H9 (cell line): Measurements from ENCODE around the gene PON1. TPM values are rescaled to one million over a fixed set of nuclear protein-coding genes. Genes with fewer than 3 reads are reported as not detected.

Experiments used
- DNase-seq: peaks from one replicate; pipeline ENCODE4 v3.0.0-alpha.2; 2017
- H2AFZ ChIP-seq: one replicate; pipeline ENCODE4 v1.6.1; 2013; ENCODE audit warnings: mild to moderate bottlenecking, low read length, control low read depth, moderate library complexity
- H2AK5ac ChIP-seq: 2 replicates; pipeline ENCODE4 v1.6.1; 2013; ENCODE audit warnings: low read length, control low read depth, mixed read lengths; ENCODE audit not compliant: insufficient read length
- H2BK120ac ChIP-seq: one replicate; pipeline ENCODE4 v1.6.1; 2013; ENCODE audit warnings: low read depth, mild to moderate bottlenecking, low read length, control low read depth, inconsistent platforms; ENCODE audit not compliant: poor library complexity, severe bottlenecking
- H2BK12ac ChIP-seq: 2 replicates; pipeline ENCODE4 v1.6.1; 2013; ENCODE audit warnings: low read length, control low read depth, mixed read lengths, low read depth; ENCODE audit not compliant: insufficient read length
- H2BK15ac ChIP-seq: 2 replicates; pipeline ENCODE4 v1.6.1; 2013; ENCODE audit warnings: low read depth, low read length, control low read depth
- H2BK20ac ChIP-seq: one replicate; pipeline ENCODE4 v1.6.1; 2013; ENCODE audit warnings: low read depth, mild to moderate bottlenecking, low read length, control low read depth, inconsistent platforms; ENCODE audit not compliant: poor library complexity, severe bottlenecking
- H2BK5ac ChIP-seq: 2 replicates; pipeline ENCODE4 v1.6.1; 2013; ENCODE audit warnings: low read length, control low read depth, mixed read lengths; ENCODE audit not compliant: insufficient read length
- H3K14ac ChIP-seq: 2 replicates; pipeline ENCODE4 v1.6.1; 2013; ENCODE audit warnings: low read length, control low read depth; ENCODE audit not compliant: insufficient read depth
- H3K18ac ChIP-seq: 2 replicates; pipeline ENCODE4 v1.6.1; 2013; ENCODE audit warnings: low read depth, mild to moderate bottlenecking, mixed read lengths, low read length, control low read depth; ENCODE audit not compliant: insufficient read length
- H3K23ac ChIP-seq: 2 replicates; pipeline ENCODE4 v1.6.1; 2013; ENCODE audit warnings: low read length, control low read depth, mixed read lengths, low read depth; ENCODE audit not compliant: insufficient read length
- H3K23me2 ChIP-seq: 2 replicates; pipeline ENCODE4 v1.6.1; 2013; ENCODE audit warnings: low read depth, mild to moderate bottlenecking, mixed read lengths, low read length, control low read depth; ENCODE audit not compliant: insufficient read length, poor library complexity, severe bottlenecking
- H3K27ac ChIP-seq: 2 replicates; pipeline ENCODE4 v1.5.1; 2013; ENCODE audit warnings: low read length, control low read depth, mixed read lengths, low read depth; ENCODE audit not compliant: insufficient read length
- H3K27me3 ChIP-seq: 2 replicates; pipeline ENCODE4 v1.6.1; 2013; ENCODE audit warnings: low read length, control low read depth, inconsistent platforms; ENCODE audit not compliant: insufficient read depth
- H3K4ac ChIP-seq: 2 replicates; pipeline ENCODE4 v1.6.1; 2013; ENCODE audit warnings: low read depth, mild to moderate bottlenecking, control low read depth, inconsistent platforms, low read length, moderate library complexity
- H3K4me1 ChIP-seq: 2 replicates; pipeline ENCODE4 v1.6.1; 2013; ENCODE audit warnings: low read length, control low read depth, inconsistent platforms; ENCODE audit not compliant: insufficient read depth
- H3K4me2 ChIP-seq: 2 replicates; pipeline ENCODE4 v1.6.1; 2013; ENCODE audit warnings: low read length, control low read depth, mixed read lengths; ENCODE audit not compliant: insufficient read length, insufficient read depth
- H3K56ac ChIP-seq: 2 replicates; pipeline ENCODE4 v1.6.1; 2013; ENCODE audit warnings: low read depth, mild to moderate bottlenecking, mixed read lengths, low read length, control low read depth; ENCODE audit not compliant: insufficient read length
- H3K79me1 ChIP-seq: 2 replicates; pipeline ENCODE4 v1.6.1; 2013; ENCODE audit warnings: low read depth, mild to moderate bottlenecking, moderate library complexity, low read length, control low read depth, inconsistent platforms; ENCODE audit not compliant: insufficient read depth, poor library complexity, severe bottlenecking
- H3K79me2 ChIP-seq: 2 replicates; pipeline ENCODE4 v1.6.1; 2013; ENCODE audit warnings: low read length, control low read depth, inconsistent platforms; ENCODE audit not compliant: insufficient read depth
- H3K9ac ChIP-seq: 2 replicates; pipeline ENCODE4 v1.6.1; 2013; ENCODE audit warnings: low read length, control low read depth, mixed read lengths; ENCODE audit not compliant: insufficient read length; ENCODE audit errors: extremely low read depth
- H3K9me3 ChIP-seq: one replicate; pipeline ENCODE4 v1.6.1; 2013; ENCODE audit warnings: low read depth, low read length, inconsistent platforms; ENCODE audit not compliant: control insufficient read depth
- H3T11ph ChIP-seq: one replicate; pipeline ENCODE4 v1.6.1; 2013; ENCODE audit warnings: mild to moderate bottlenecking, low read length, control low read depth, inconsistent platforms
- H4K20me1 ChIP-seq: one replicate; pipeline ENCODE4 v1.6.1; 2013; ENCODE audit not compliant: control insufficient read depth, insufficient read length, insufficient read depth
- H4K5ac ChIP-seq: 2 replicates; pipeline ENCODE4 v1.6.1; 2013; ENCODE audit warnings: low read depth, mild to moderate bottlenecking, mixed read lengths, low read length, control low read depth; ENCODE audit not compliant: insufficient read length
- H4K8ac ChIP-seq: replicated peaks from 2 replicates; pipeline ENCODE4 v1.6.1; 2013; ENCODE audit warnings: low read length, control low read depth, mixed read lengths, low read depth; ENCODE audit not compliant: insufficient read length
- H4K91ac ChIP-seq: 2 replicates; pipeline ENCODE4 v1.6.1; 2013; ENCODE audit warnings: low read depth, mild to moderate bottlenecking, moderate library complexity, mixed read lengths, low read length, control low read depth; ENCODE audit not compliant: insufficient read length
- H3K27ac Mint-ChIP-seq, 3 experiments: 2 replicates in 2 of 3; 3 replicates in 1 of 3; pipeline ENCODE4 v1.8.0; 2020 to 2021; ENCODE audit warnings: mixed read lengths in 3 of 3, mild to moderate bottlenecking in 1 of 3, moderate library complexity in 1 of 3
- H3K27me3 Mint-ChIP-seq: 2 replicates; pipeline ENCODE4 v1.8.0; 2021; ENCODE audit warnings: low read depth, mild to moderate bottlenecking, moderate library complexity, mixed read lengths
- H3K36me3 Mint-ChIP-seq, 3 experiments: 2 replicates in 2 of 3; 3 replicates in 1 of 3; pipeline ENCODE4 v1.8.0; 2020 to 2021; ENCODE audit warnings: low read depth in 3 of 3, mixed read lengths in 3 of 3; ENCODE audit not compliant: insufficient read depth in 1 of 3
- H3K4me1 Mint-ChIP-seq, 2 experiments: 2 replicates each; pipeline ENCODE4 v1.8.0; 2020; ENCODE audit warnings: mixed read lengths in 2 of 2
- H3K4me3 Mint-ChIP-seq, 2 experiments: 2 replicates in 1 of 2; 3 replicates in 1 of 2; pipeline ENCODE4 v1.8.0; 2020 to 2021; ENCODE audit warnings: mild to moderate bottlenecking in 2 of 2, mixed read lengths in 2 of 2, moderate library complexity in 1 of 2
- H3K9me3 Mint-ChIP-seq, 2 experiments: 2 replicates in 1 of 2; 3 replicates in 1 of 2; pipeline ENCODE4 v1.8.0; 2020; ENCODE audit warnings: mild to moderate bottlenecking in 2 of 2, mixed read lengths in 2 of 2, moderate library complexity in 1 of 2
- CTCF ChIP-seq: fragments of 200-600 bp; sonication (generic); conservative IDR thresholded peaks from 3 replicates; pipeline ENCODE4 v1.8.0; 2021; ENCODE audit warnings: antibody characterized with exemption, mild to moderate bottlenecking
- WGBS: extraction: QIAGEN DNeasy Blood & Tissue Kit; methylation state at CpG from one replicate; pipeline ENCODE4 v1.1.7; 2013; ENCODE audit warnings: missing lambda C conversion rate, low lambda C conversion rate, mixed read lengths; ENCODE audit not compliant: insufficient read length; ENCODE audit errors: extremely low coverage; 5-methylcytosine and 5-hydroxymethylcytosine counted together
- total RNA-seq: library from RNA; stranded (reverse); gene quantifications from 2 replicates; pipeline ENCODE4 v1.2.1, GENCODE V29; 2021

Gene PON1
- total RNA-seq, 1 experiment from 2014 or later: 0.90 TPM

DNA sequence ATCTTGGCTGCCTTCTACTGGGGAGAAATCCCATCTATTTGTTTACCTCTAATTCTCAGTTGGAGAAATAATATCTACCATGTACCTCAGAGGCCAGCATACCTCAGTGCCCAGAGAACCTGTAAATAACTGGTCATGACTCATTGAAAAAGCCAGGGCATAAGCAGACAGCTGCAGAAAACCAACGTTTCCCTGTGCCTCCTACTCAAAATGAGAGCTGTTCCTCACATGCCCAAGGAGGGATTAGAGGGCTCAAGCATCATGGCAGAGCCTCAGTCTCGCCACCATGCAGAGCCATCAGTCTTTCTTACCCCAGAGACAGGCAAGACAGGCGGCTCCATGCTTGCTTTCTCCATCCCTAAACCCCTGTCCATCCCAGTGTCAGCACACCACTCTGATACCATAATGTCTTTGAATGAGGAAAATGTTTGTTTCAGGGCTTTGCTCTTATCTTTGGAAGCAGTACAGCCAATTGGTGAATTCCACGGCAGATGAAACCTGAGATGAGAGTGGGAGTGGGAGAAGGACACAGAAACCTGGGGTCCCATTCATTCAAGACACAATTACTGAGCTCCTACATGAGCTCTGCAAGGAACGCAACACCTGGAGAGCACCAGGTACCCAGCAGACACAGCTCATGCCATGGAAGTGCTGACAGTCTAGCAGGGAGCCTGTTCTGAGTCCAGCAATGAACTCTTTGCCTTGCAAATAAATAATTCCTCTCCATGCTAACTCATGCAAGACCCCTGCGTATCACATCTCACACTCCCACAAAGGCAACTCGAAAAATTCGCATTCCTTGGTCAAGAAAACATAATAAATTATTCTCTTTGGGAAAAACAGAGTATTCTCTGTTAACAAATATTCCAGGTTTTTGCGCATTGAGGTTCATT lies 21.1 kb downstream of the PON1 start:
- H3K56ac ChIP-seq: no peak overlapping the region
- no peak overlapping the region for H3K4me3 Mint-ChIP-seq
- WGBS: no CpG with 5 or more reads among the region's 9 CpGs

More for the DNA sequence above, 21.1 kb downstream of the PON1 start:
- no peak overlapping the region for H2BK20ac ChIP-seq
- no peak overlapping the region for H3K27ac Mint-ChIP-seq
- no peak overlapping the region for H2BK120ac ChIP-seq
- H3K79me1 ChIP-seq: no peaks in the 10 kb centered on the region
- no peak overlapping the region for H3K4ac ChIP-seq
- H3K4me1 ChIP-seq: no peaks in the 10 kb centered on the region
- no peak overlapping the region for H4K5ac ChIP-seq
- no peak overlapping the region for H3K27ac ChIP-seq
- no peak overlapping the region; the same call in 1 of the 2 replicates for H3K14ac ChIP-seq
- no peak overlapping the region for H4K8ac ChIP-seq
- H3K27me3 ChIP-seq: no peaks in the 10 kb centered on the region
- H3K79me2 ChIP-seq: no peaks in the 10 kb centered on the region
- H3K9me3 Mint-ChIP-seq: no peaks in the 10 kb centered on the region
- H4K91ac ChIP-seq: no peak overlapping the region
- no peak overlapping the region for H3T11ph ChIP-seq
- no peak overlapping the region for H2AFZ ChIP-seq
- H4K20me1 ChIP-seq: no peaks in the 10 kb centered on the region
- no peaks in the 10 kb centered on the region for H3K36me3 Mint-ChIP-seq
- no peak overlapping the region for H3K18ac ChIP-seq
- no peak overlapping the region for H2AK5ac ChIP-seq
- H3K27me3 Mint-ChIP-seq: no peaks in the 10 kb centered on the region; the same call in 1 of the 2 replicates
- no peak overlapping the region for H2BK5ac ChIP-seq
- TF ChIP-seq CTCF: no peak
- no peak overlapping the region for H3K9ac ChIP-seq
- no peak overlapping the region for H2BK15ac ChIP-seq
- H3K23ac ChIP-seq: no peak overlapping the region
- H2BK12ac ChIP-seq: no peak overlapping the region
- H3K4me2 ChIP-seq: no peak overlapping the region
- peaks cover 5 to 6% of the 10 kb centered on the region in 2 experiments; a peak in 1 of 4 replicates for H3K4me1 Mint-ChIP-seq
- H3K9me3 ChIP-seq: no peaks in the 10 kb centered on the region
- H3K23me2 ChIP-seq: no peaks in the 10 kb centered on the region
- no peak for DNase-seq
